ENCODE results near the gene CETN3.

DNA sequence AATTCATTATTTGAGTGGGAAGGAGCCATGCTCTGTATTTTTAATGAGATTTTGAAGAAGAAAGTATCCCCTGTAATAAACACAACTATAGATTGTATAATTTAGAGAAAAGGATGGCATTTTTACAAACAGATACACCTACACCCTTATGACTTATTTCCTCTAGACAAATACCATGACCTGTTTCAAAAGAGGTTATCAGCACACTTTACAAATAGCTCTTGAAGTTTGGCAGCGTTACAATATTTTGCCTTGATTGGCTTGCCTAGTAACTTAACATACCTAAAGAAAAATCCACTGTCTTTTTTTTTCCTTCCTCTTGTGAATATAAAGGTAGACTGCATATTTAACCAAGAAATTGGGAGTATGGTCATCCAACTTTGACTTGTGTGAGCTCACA lies 28.5 kb upstream of the CETN3 start:
- TF ChIP-seq, protein P1, sequence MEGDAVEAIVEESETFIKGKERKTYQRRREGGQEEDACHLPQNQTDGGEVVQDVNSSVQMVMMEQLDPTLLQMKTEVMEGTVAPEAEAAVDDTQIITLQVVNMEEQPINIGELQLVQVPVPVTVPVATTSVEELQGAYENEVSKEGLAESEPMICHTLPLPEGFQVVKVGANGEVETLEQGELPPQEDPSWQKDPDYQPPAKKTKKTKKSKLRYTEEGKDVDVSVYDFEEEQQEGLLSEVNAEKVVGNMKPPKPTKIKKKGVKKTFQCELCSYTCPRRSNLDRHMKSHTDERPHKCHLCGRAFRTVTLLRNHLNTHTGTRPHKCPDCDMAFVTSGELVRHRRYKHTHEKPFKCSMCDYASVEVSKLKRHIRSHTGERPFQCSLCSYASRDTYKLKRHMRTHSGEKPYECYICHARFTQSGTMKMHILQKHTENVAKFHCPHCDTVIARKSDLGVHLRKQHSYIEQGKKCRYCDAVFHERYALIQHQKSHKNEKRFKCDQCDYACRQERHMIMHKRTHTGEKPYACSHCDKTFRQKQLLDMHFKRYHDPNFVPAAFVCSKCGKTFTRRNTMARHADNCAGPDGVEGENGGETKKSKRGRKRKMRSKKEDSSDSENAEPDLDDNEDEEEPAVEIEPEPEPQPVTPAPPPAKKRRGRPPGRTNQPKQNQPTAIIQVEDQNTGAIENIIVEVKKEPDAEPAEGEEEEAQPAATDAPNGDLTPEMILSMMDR (IDR thresholded peaks at IDR 0.05): no peak
- TF ChIP-seq POLR2A (IDR thresholded peaks at IDR 0.05) (no peak), POLR2AphosphoS5 (IDR thresholded peaks at IDR 0.05; ENCODE audit: insufficient read depth in 1 of 2, low read depth in 1 of 2) (no peak)
